Measurements from ENCODE around the gene STIP1. TPM values are rescaled to one million over a fixed set of nuclear protein-coding genes. Genes with fewer than 3 reads are reported as not detected.

Gene STIP1
- total and polyA plus RNA-seq, 10 of the 15 experiments (the other 5 are each of a cell fraction or from before 2014, with no cell fraction given) = 25.2 to 291 (median 191) TPM

GRCh38 chr11:64225608-64226506, 39.9 kb downstream of the STIP1 start, which contains the start of the genes NUDT22 and TRPT1 (continued):
- no peak for TF ChIP-seq HSF1 (IDR thresholded peaks at IDR 0.05; ENCODE audit: low read depth, low read length)
- peak; percentile 71 for TF ChIP-seq PML (IDR thresholded peaks at IDR 0.05; ENCODE audit: low read length)
- peak; percentile 58 for TF ChIP-seq LARP7 (IDR thresholded peaks at IDR 0.05)
- peak; percentile 59 for TF ChIP-seq POLR2AphosphoS2 (IDR thresholded peaks at IDR 0.05; ENCODE audit: low read depth, low read length)
- TF ChIP-seq ATF3 (IDR thresholded peaks at IDR 0.05; ENCODE audit: borderline replicate concordance, extremely low read depth, low read depth, low read length) = no peak
- peak; percentile 81 for TF ChIP-seq GABPA (IDR thresholded peaks at IDR 0.05; ENCODE audit: low read depth)
- no peak for TF ChIP-seq IRF4 (IDR thresholded peaks at IDR 0.05; ENCODE audit: low read depth, low read length)
- TF ChIP-seq GATAD2B (conservative IDR thresholded peaks at IDR 0.05; ENCODE audit: low read depth) = 0 out of 2 replicates have a peak, but pooled peaks have one; percentile 38
- no peak for TF ChIP-seq ZZZ3 (IDR thresholded peaks at IDR 0.05; ENCODE audit: control insufficient read depth, insufficient read length, low read depth)

Measured in GM12878 (cell line).